Smooth muscle cell (in vitro differentiated cells): Measurements from ENCODE around the gene SORCS1. TPM values are rescaled to one million over a fixed set of nuclear protein-coding genes. Genes with fewer than 3 reads are reported as not detected.

Experiments
- DNase-seq: peaks from one replicate; lab custom pipeline; 2025; ENCODE audit not compliant: unreplicated experiment; lab: John Stamatoyannopoulos, UW
- H2AFZ ChIP-seq: fragments of 200-600 bp; sonication (generic); 2 replicates; pipeline ENCODE4 v1.6.0; 2016; ENCODE audit warnings: antibody characterized with exemption, low read depth, mild to moderate bottlenecking
- H3F3A ChIP-seq: fragments of 200-600 bp; sonication (generic); 2 replicates; pipeline ENCODE4 v1.6.0; 2017; ENCODE audit warnings: antibody characterized with exemption, low read depth
- H3K27ac ChIP-seq: fragments of 200-600 bp; sonication (generic); 2 replicates; pipeline ENCODE4 v1.5.1; 2016; ENCODE audit warnings: low read depth, mild to moderate bottlenecking
- H3K27me3 ChIP-seq: fragments of 200-600 bp; sonication (generic); 2 replicates; pipeline ENCODE4 v1.6.1; 2016; ENCODE audit warnings: low read depth, mild to moderate bottlenecking
- H3K36me3 ChIP-seq: fragments of 200-600 bp; sonication (generic); 2 replicates; pipeline ENCODE4 v1.5.1; 2016; ENCODE audit warnings: low read depth
- H3K4me1 ChIP-seq: fragments of 200-600 bp; sonication (generic); 2 replicates; pipeline ENCODE4 v1.5.1; 2016; ENCODE audit warnings: low read depth
- H3K4me2 ChIP-seq: fragments of 200-600 bp; sonication (generic); 2 replicates; pipeline ENCODE4 v1.6.0; 2016; ENCODE audit warnings: mild to moderate bottlenecking
- H3K4me3 ChIP-seq: fragments of 200-600 bp; sonication (generic); 2 replicates; pipeline ENCODE4 v1.5.1; 2016; ENCODE audit warnings: mild to moderate bottlenecking
- H3K79me2 ChIP-seq: fragments of 200-600 bp; sonication (generic); 2 replicates; pipeline ENCODE4 v1.6.0; 2016; ENCODE audit warnings: low read depth, mild to moderate bottlenecking
- H3K9ac ChIP-seq: fragments of 200-600 bp; sonication (generic); 2 replicates; pipeline ENCODE4 v1.6.0; 2016; ENCODE audit warnings: low read depth
- H3K9me3 ChIP-seq: fragments of 200-600 bp; sonication (generic); replicated peaks from 2 replicates; pipeline ENCODE4 v1.5.1; 2016; ENCODE audit warnings: low read depth
- H4K20me1 ChIP-seq: fragments of 200-600 bp; sonication (generic); 2 replicates; pipeline ENCODE4 v1.6.0; 2016; ENCODE audit warnings: low read depth
- WGBS: methylation state at CpG from one replicate; pipeline ENCODE4 v1.1.7; 2016; ENCODE audit warnings: low lambda C conversion rate; 5-methylcytosine and 5-hydroxymethylcytosine counted together
- polyA plus RNA-seq: library from polyadenylated mRNA; unstranded; fragments of >200 nt; fragmentation: Nextera tagmentation; extraction: Ambion mirVana; gene quantifications from 2 replicates; pipeline ENCODE4 v1.2.1, GENCODE V29; 2016
- total RNA-seq: library from RNA; depleted of rRNA; stranded (reverse); fragments of >200 nt; gene quantifications from 2 replicates; pipeline ENCODE4 v1.2.3, GENCODE V29; 2014
- TF ChIP-seq, protein P1 (sequence below): fragments of 200-600 bp; sonication (generic); IDR thresholded peaks from 2 replicates; pipeline ENCODE4 v1.5.1; 2017; ENCODE audit warnings: borderline replicate concordance, mild to moderate bottlenecking, antibody characterized with exemption; ENCODE audit not compliant: insufficient read depth, poor library complexity, severe bottlenecking

The SORCS1 gene
- total and polyA plus RNA-seq, 2 experiments from 2014 or later = 0.67 TPM; not detected in 1

DNA sequence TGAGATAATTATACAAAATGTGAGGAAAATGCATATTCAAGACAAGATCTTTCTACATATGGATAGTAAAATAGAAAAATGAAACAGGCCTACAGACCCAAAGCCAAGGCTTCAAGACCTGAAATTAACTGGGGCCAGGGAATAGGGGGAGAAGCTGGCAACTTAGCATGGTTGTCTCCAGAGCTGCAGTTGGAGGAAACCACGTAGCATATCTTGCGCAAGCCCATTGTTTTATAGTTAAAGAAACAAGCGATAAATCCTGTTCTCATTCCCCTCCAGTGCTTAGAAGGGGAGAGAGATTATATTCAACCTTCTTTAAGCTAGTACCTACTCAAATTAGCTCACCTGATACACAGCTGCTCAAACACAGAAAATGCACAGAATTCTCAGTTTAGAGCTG, 197.1 kb downstream of the SORCS1 start:
- TF ChIP-seq, protein P1, sequence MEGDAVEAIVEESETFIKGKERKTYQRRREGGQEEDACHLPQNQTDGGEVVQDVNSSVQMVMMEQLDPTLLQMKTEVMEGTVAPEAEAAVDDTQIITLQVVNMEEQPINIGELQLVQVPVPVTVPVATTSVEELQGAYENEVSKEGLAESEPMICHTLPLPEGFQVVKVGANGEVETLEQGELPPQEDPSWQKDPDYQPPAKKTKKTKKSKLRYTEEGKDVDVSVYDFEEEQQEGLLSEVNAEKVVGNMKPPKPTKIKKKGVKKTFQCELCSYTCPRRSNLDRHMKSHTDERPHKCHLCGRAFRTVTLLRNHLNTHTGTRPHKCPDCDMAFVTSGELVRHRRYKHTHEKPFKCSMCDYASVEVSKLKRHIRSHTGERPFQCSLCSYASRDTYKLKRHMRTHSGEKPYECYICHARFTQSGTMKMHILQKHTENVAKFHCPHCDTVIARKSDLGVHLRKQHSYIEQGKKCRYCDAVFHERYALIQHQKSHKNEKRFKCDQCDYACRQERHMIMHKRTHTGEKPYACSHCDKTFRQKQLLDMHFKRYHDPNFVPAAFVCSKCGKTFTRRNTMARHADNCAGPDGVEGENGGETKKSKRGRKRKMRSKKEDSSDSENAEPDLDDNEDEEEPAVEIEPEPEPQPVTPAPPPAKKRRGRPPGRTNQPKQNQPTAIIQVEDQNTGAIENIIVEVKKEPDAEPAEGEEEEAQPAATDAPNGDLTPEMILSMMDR = no peak
- no peaks in the 10 kb centered on the region for H3K27me3 ChIP-seq
- WGBS = 82% methylated on average over 3 of the region's 3 CpGs

DNA sequence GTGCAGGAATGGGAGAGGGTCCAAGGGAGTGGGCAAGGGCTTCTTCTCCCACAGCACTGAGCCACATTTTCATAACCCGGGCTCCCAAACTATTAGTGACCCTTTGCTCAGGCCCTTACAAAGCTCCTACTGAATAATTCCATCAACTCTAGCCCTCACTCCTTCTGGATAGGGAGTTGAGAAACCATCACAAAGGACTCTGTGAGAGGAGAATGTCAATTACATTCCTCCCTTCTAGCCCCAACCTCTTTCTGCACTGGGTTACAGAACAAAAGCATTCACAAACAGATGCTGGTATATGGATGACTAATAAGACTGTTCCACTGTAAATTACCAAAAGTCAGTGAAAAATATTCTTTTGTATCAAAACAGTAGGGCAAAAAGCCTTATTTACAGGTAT, 203.7 kb downstream of the SORCS1 start:
- no peak overlapping the region for H3K9ac ChIP-seq
- H3K9me3 ChIP-seq = no peaks in the 10 kb centered on the region
- H3K4me1 ChIP-seq = no peaks in the 10 kb centered on the region
- H3K27me3 ChIP-seq = no peaks in the 10 kb centered on the region
- H3F3A ChIP-seq = no peaks in the 10 kb centered on the region
- H3K79me2 ChIP-seq = no peaks in the 10 kb centered on the region
- TF ChIP-seq, protein P1 = no peak
- H3K4me2 ChIP-seq = no peak overlapping the region
- no peak overlapping the region for H3K27ac ChIP-seq
- 100% methylated on average over 1 of the region's 1 CpG for WGBS
- DNase-seq = no peak
- H2AFZ ChIP-seq = no peak overlapping the region
- no peaks in the 10 kb centered on the region for H4K20me1 ChIP-seq
- no peaks in the 10 kb centered on the region for H3K36me3 ChIP-seq
- H3K4me3 ChIP-seq = no peak overlapping the region

More for the DNA sequence above, 197.1 kb downstream of the SORCS1 start:
- Histone ChIP-seq H3F3A (no peaks in the 10 kb centered on the region), H3K9ac (no peak overlapping the region), H3K4me1 (no peaks in the 10 kb centered on the region), H3K79me2 (no peaks in the 10 kb centered on the region), H4K20me1 (no peaks in the 10 kb centered on the region), H3K27ac (no peak overlapping the region), H2AFZ (no peak overlapping the region), H3K4me3 (no peak overlapping the region), H3K4me2 (no peak overlapping the region), H3K36me3 (no peaks in the 10 kb centered on the region), H3K9me3 (no peaks in the 10 kb centered on the region)
- no peak for DNase-seq

DNA sequence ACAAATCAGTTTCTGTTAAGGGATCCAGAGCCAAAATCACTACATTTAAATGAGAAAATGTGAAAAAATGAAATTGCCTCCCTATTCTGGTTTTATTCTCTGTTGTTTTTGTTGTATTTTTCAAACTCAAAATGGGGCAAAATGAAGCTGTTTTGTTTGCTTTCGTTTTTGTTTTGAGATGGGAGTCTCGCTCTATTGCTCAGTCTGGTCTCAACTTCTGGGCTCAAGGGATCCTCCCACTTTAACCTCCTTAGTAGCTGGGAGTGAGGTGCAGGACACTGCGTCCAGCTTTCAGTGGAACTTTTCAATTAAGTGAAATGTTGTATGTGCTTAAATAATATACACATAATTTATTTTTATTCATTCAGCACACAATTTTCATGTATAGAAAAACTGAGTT, 205.0 kb downstream of the SORCS1 start:
- Histone ChIP-seq H3K27me3 (no peaks in the 10 kb centered on the region), H3K9me3 (no peaks in the 10 kb centered on the region), H3K27ac (no peak overlapping the region), H3K4me1 (no peaks in the 10 kb centered on the region), H2AFZ (no peak overlapping the region), H4K20me1 (no peaks in the 10 kb centered on the region), H3K4me3 (no peak overlapping the region), H3K79me2 (no peaks in the 10 kb centered on the region), H3K9ac (no peak overlapping the region), H3F3A (no peaks in the 10 kb centered on the region), H3K36me3 (no peaks in the 10 kb centered on the region), H3K4me2 (no peak overlapping the region)
- TF ChIP-seq, protein P1 = no peak
- no peak for DNase-seq
- WGBS = 95% methylated on average over 3 of the region's 3 CpGs

- H3K9ac ChIP-seq = no peak overlapping the region
- no peak overlapping the region for H3K4me3 ChIP-seq
- WGBS = 89% methylated on average over 11 of the region's 11 CpGs
- H3K79me2 ChIP-seq = no peaks in the 10 kb centered on the region
- H3K36me3 ChIP-seq = no peaks in the 10 kb centered on the region
- no peaks in the 10 kb centered on the region for H4K20me1 ChIP-seq
- no peaks in the 10 kb centered on the region for H3K9me3 ChIP-seq
- no peak overlapping the region for H2AFZ ChIP-seq
- H3K4me1 ChIP-seq = no peaks in the 10 kb centered on the region
- no peaks in the 10 kb centered on the region for H3F3A ChIP-seq
- TF ChIP-seq, protein P1 = no peak
- no peaks in the 10 kb centered on the region for H3K27me3 ChIP-seq
- DNase-seq = no peak
- no peak overlapping the region for H3K4me2 ChIP-seq
- H3K27ac ChIP-seq = no peak overlapping the region
These were observed 205.7 kb downstream of the SORCS1 start for GRCh38 chr10:106958589-106959361.
